Psoas muscle (tissue), 8 donors: ENCODE results near the gene TCHP. TPM values are rescaled to one million over a fixed set of nuclear protein-coding genes. Genes with fewer than 3 reads are reported as not detected.
"Not testable (repeated sequence)": the region's sequence is repeated elsewhere in the genome, so short reads cannot be mapped to it uniquely, and the experiment has no call there.

Experiments
- ATAC-seq, 4 donors: fragments of 200-7000 bp; cut with Tn5 transposase; one replicate each; pipeline ENCODE4 v1.9.1; 2020; ENCODE audit warnings: moderate library complexity in 3 of 4, mild to moderate bottlenecking in 2 of 4
- DNase-seq, 2 donors: peaks; one replicate each; pipeline ENCODE4 v3.0.0-alpha.2; 2020
- H3K27ac ChIP-seq: fragments of 200-600 bp; one replicate; pipeline ENCODE4 v1.8.0; 2022
- H3K27me3 ChIP-seq, 3 donors: fragments of 200-600 bp in 1 of 3; one replicate each; pipeline versions ENCODE4 v1.6.1 to v1.8.0; 2013 to 2022; ENCODE audit warnings: low read length in 2 of 3, mild to moderate bottlenecking in 2 of 3, moderate library complexity in 1 of 3; ENCODE audit not compliant: insufficient read depth in 3 of 3
- H3K36me3 ChIP-seq, 2 donors: fragments of 200-600 bp in 1 of 2; one replicate each; pipeline versions ENCODE4 v1.6.1 to v1.8.0; 2013 to 2022; ENCODE audit warnings: low read depth in 1 of 2, mild to moderate bottlenecking in 1 of 2, moderate library complexity in 1 of 2; ENCODE audit not compliant: insufficient read depth in 1 of 2
- H3K4me1 ChIP-seq: fragments of 200-600 bp; one replicate; pipeline ENCODE4 v1.8.0; 2022
- H3K4me3 ChIP-seq: fragments of 200-600 bp; one replicate; pipeline ENCODE4 v1.8.0; 2022; ENCODE audit warnings: mild to moderate bottlenecking
- H3K9me3 ChIP-seq: fragments of 200-600 bp; one replicate; pipeline ENCODE4 v1.8.0; 2022
- CTCF ChIP-seq: fragments of 200-600 bp; IDR thresholded peaks from one replicate; pipeline ENCODE4 v1.8.0; 2022; ENCODE audit warnings: antibody characterized with exemption
- WGBS, 3 donors: extraction: QIAGEN DNeasy Blood & Tissue Kit; methylation state at CpG; one replicate each; pipeline versions ENCODE4 v1.1.6 to v1.1.7; 2013; 5-methylcytosine and 5-hydroxymethylcytosine counted together
- intact Hi-C, 2 donors: fragments of 100-400 bp; cut with DNase I; formaldehyde crosslinking; loops; one replicate each; pipeline versions ENCODE4 v1.11.0 to v1.14.2; 2022
- polyA plus RNA-seq, 3 donors: library from polyadenylated mRNA; stranded (reverse); fragments of 200-250 nt; gene quantifications; one replicate each; pipeline ENCODE4 v1.2.3, GENCODE V29; 2013
- total RNA-seq, 4 donors: library from RNA; stranded (reverse); fragmentation: NEBNext Ultra II Directional in 2 of 4; extraction: Animal tissue kit (Norgen Biotek cat#: 25700) in 2 of 4; gene quantifications; one replicate each; pipeline versions ENCODE4 v1.2.1 to v1.2.4, GENCODE V29; 2021 to 2023
- donor health status: healthy with polysubstance abuse.
- donor health status: DM: no; HTN: no; CAD: no; lungs with moderate emphysema.
- donor health status: Bipolar disorder and iron deficiency.
- donor health status: healthy.
- donor health status: DM: yes; HTN: yes; CAD: no.
- donor health status: DM: no; HTN: no; CAD: no.
- donor health status: DM: no; HTN: no; CAD: no.
- donor health status: DM: yes; HTN: yes; CAD: no.

The TCHP gene
- total and polyA plus RNA-seq, 7 donors: 4.5 to 14.8 (median 8.2) TPM

- Histone ChIP-seq H3K27ac (peak overlapping the region; percentile 42), H3K9me3 (no peaks in the 10 kb centered on the region), H3K27me3 (no peaks in the 10 kb centered on the region), H3K4me1 (peaks cover 8% of the 10 kb centered on the region), H3K4me3 (no peak overlapping the region), H3K36me3 (peaks cover 12 to 59% of the 10 kb centered on the region in 2 donors)
- WGBS, 3 donors: 51 to 74% (median 57%) methylated on average over 8 of the region's 8 CpGs
- intact Hi-C loops: no loop called here
- ATAC-seq: peak in 3 of 4 donors; percentile 52 to 68 (median 57)
- TF ChIP-seq CTCF: peak; percentile 41
- peak in 1 of 2 donors; percentile 37 for DNase-seq
These were observed 27.5 kb downstream of the TCHP start for GRCh38 chr12:109927622-109928021.

DNA sequence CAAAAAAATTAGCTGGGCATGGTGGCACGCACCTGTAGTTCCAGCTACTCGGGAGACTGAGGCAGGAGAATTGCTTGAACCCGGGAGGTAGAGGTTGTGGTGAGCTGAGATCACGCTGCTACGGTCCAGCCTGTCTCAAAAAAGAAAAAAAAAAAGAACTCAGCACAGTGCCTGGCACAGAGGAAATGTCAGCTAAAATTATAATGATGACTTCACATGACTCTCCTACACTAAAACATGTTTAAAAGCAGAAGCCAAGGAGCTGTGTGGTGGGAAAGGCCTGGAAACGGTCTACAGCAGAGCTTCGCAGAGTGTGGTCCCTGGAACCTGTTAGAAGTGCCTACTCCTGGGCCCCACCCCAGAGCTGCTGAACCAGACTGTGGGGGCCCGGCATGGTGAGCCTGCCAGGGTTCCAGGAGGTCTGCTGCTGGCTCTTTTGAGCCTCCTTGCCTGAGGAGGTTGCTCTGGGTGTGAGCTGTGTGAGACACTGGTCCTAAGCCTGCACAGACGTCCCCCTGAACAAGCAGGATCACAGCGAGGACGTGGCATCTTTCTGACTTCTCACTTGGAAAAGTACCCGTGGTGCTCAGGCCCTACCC, 28.1 kb downstream of the TCHP start:
- Histone ChIP-seq H3K4me1 (peaks cover 8% of the 10 kb centered on the region), H3K27me3 (no peaks in the 10 kb centered on the region), H3K27ac (peak overlapping the region; percentile 42), H3K4me3 (no peak overlapping the region), H3K36me3 (peaks cover 12 to 61% of the 10 kb centered on the region in 2 donors), H3K9me3 (no peaks in the 10 kb centered on the region)
- WGBS, 3 donors: 55 to 79% (median 55%) methylated on average over 12 of the region's 12 CpGs
- intact Hi-C loops: no loop called here
- DNase-seq: no peak
- TF ChIP-seq CTCF: no peak
- ATAC-seq: peak; percentile 29 to 81 (median 66)

- DNase-seq, H3K4me3 ChIP-seq, H3K27me3 ChIP-seq, H3K9me3 ChIP-seq, ATAC-seq, intact Hi-C loops, H3K27ac ChIP-seq, H3K4me1 ChIP-seq: not testable (repeated sequence)
- peaks cover 12 to 72% of the 10 kb centered on the region in 2 donors for H3K36me3 ChIP-seq
- WGBS, 3 donors: 87 to 94% (median 90%) methylated on average over 14 of the region's 14 CpGs
These were observed 29.3 kb downstream of the TCHP start for GRCh38 chr12:109929326-109929725.

DNA sequence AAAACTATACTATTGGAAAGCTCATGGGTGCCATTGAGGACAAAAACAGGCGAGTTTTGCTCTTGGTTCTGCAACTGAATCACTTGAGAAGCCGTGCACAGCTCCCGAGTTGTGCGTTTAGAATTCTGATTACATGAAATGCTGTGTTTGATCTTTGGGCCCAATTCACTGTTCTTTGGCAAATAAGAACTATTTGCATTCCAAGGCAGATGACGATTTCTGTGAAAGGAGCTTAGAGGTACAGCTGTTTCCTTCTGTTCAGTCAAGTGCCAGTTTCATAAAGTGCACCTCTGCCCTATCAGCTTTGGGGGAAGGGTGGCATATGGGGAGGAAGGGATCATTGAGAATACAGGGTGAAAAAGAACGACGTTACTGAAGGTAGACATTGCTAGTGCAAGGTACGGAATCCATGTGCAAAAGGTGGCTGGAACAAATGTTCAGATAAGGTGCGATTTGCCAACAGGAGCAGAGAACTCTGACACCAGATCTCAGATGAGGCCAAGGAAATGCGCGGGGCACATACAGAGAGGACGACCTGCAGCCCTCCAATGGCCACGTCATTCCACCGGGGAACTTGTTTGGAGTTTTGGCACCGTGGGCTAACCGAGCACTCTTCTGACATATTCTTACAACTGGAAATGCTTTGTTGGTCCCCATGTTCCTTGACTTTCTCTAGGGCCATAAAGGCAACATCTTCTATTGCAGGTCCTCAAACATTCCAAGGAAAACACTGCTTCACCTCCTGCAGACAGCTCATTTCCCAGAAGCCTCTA, 30.1 kb downstream of the TCHP start:
- Histone ChIP-seq H3K36me3 (peaks cover 12 to 81% of the 10 kb centered on the region in 2 donors), H3K4me1 (peaks cover 8% of the 10 kb centered on the region)
- 64 to 75% (median 70%) methylated on average over 16 of the region's 16 CpGs for WGBS, 3 donors

More for the DNA sequence above, 30.1 kb downstream of the TCHP start:
- DNase-seq: no peak
- H3K4me3 ChIP-seq: no peak overlapping the region
- intact Hi-C loops: no loop called here
- no peak for TF ChIP-seq CTCF
- ATAC-seq: no peak
- no peaks in the 10 kb centered on the region for H3K9me3 ChIP-seq
- H3K27me3 ChIP-seq: no peaks in the 10 kb centered on the region
- H3K27ac ChIP-seq: no peak overlapping the region
